HCT116 (cell line): ENCODE data around the gene SMIM36. TPM values are rescaled to one million over a fixed set of nuclear protein-coding genes. Genes with fewer than 3 reads are reported as not detected.

ENCODE experiments used
- ATAC-seq: fragments of 200-7000 bp; cut with Tn5 transposase; 2 replicates; pipeline ENCODE4 v1.9.1; 2020; ENCODE audit warnings: mild to moderate bottlenecking, moderate library complexity
- BruUV-seq: library from RNA; stranded (reverse); fragments of 400-500 nt; replicated peaks from 2 replicates; lab custom pipeline; 2021; lab: Mats Ljungman, UMichigan
- CTCF ChIA-PET: fragments of 300-600 bp; sonication (Branson Sonifier 250); formaldehyde crosslinking; loops from one replicate; lab custom pipeline; 2021; ENCODE audit warnings: antibody characterized with exemption; lab: Charles Lee
- POLR2A ChIA-PET: fragments of 300-600, 350-600 bp; sonication (Branson Sonifier 250); formaldehyde crosslinking; loops from one replicate; lab custom pipeline; 2021; ENCODE audit warnings: antibody characterized with exemption; lab: Charles Lee
- RAD21 ChIA-PET, 2 experiments: fragments of 300-600 bp; sonication (Branson Sonifier 250); formaldehyde crosslinking; loops; one replicate each; lab custom pipeline; 2023; ENCODE audit warnings: low total read pairs in 2 of 2; ENCODE audit not compliant: uncharacterized antibody in 2 of 2, unreplicated experiment in 2 of 2, low non-redundant PET in 1 of 2; lab: Charles Lee
- DNase-seq: peaks from one replicate; pipeline ENCODE4 v3.0.0-alpha.2; 2010; ENCODE audit warnings: low read depth, low spot score
- H2AFZ ChIP-seq: fragments of 200-600 bp; shearing (Covaris generic), sonication (generic); 2 replicates; pipeline ENCODE4 v1.6.1; 2017; ENCODE audit warnings: low read depth, mixed run types, mixed read lengths, antibody characterized with exemption, low read length; ENCODE audit not compliant: poor library complexity, severe bottlenecking
- H3K27ac ChIP-seq: 2 replicates; pipeline ENCODE4 v1.5.1; 2012; ENCODE audit warnings: low read depth, low read length
- H3K27me3 ChIP-seq: fragments of 200-600 bp; sonication (generic); 2 replicates; pipeline ENCODE4 v1.6.1; 2016; ENCODE audit warnings: mixed run types, low read length, mixed read lengths; ENCODE audit not compliant: insufficient read depth
- H3K36me3 ChIP-seq, 2 experiments: fragments of 200-500 bp in 1 of 2; fragments of 200-600 bp in 1 of 2; sonication (Bioruptor generic) in 1 of 2; sonication (generic) in 1 of 2; 2 replicates each; pipeline versions ENCODE4 v1.5.1 to v1.6.1; 2014 to 2016; ENCODE audit warnings: low read length in 2 of 2, inconsistent platforms in 1 of 2, mixed read lengths in 1 of 2, mixed run types in 1 of 2; ENCODE audit not compliant: insufficient read depth in 2 of 2, control insufficient read depth in 1 of 2
- H3K4me1 ChIP-seq, 2 experiments: fragments of 200-600 bp in 1 of 2; sonication (generic) in 1 of 2; 2 replicates each; pipeline versions ENCODE4 v1.5.1 to v1.6.1; 2012 to 2017; ENCODE audit warnings: low read length in 2 of 2, inconsistent platforms in 1 of 2, mild to moderate bottlenecking in 1 of 2, mixed read lengths in 1 of 2, mixed run types in 1 of 2, moderate library complexity in 1 of 2; ENCODE audit not compliant: insufficient read depth in 2 of 2, control insufficient read depth in 1 of 2
- H3K4me2 ChIP-seq: fragments of 200-600 bp; sonication (generic); 2 replicates; pipeline ENCODE4 v1.6.1; 2017; ENCODE audit warnings: mixed run types, low read length, mixed read lengths
- H3K4me3 ChIP-seq, 2 experiments: fragments of 200-600 bp in 1 of 2; sonication (generic) in 1 of 2; replicated peaks in 1 of 2; 2 replicates each; pipeline ENCODE4 v1.5.1; 2011 to 2016; ENCODE audit warnings: low read length in 2 of 2, control low read depth in 1 of 2, low read depth in 1 of 2, mild to moderate bottlenecking in 1 of 2, mixed read lengths in 1 of 2, mixed run types in 1 of 2
- H3K79me2 ChIP-seq: fragments of 200-600 bp; sonication (generic); 2 replicates; pipeline ENCODE4 v1.6.1; 2017; ENCODE audit warnings: mild to moderate bottlenecking, mixed run types, low read length, moderate library complexity, mixed read lengths; ENCODE audit not compliant: insufficient read depth
- H3K9ac ChIP-seq: fragments of 200-600 bp; sonication (generic); 2 replicates; pipeline ENCODE4 v1.6.1; 2016; ENCODE audit warnings: low read length, mixed read lengths
- H3K9me2 ChIP-seq: fragments of 200-600 bp; sonication (generic), shearing (Covaris generic); 2 replicates; pipeline ENCODE4 v1.6.1; 2017; ENCODE audit warnings: mixed run types, mild to moderate bottlenecking, moderate library complexity; ENCODE audit not compliant: insufficient read depth
- H3K9me3 ChIP-seq, 2 experiments: fragments of 200-500 bp in 1 of 2; fragments of 200-600 bp in 1 of 2; sonication (Bioruptor generic) in 1 of 2; sonication (generic) in 1 of 2; 2 replicates each; pipeline ENCODE4 v1.6.1; 2014 to 2017; ENCODE audit warnings: low read length in 2 of 2, mixed read lengths in 2 of 2, inconsistent platforms in 1 of 2, low read depth in 1 of 2, mild to moderate bottlenecking in 1 of 2, mixed run types in 1 of 2, moderate library complexity in 1 of 2; ENCODE audit not compliant: control insufficient read depth in 1 of 2, insufficient read depth in 1 of 2
- H4K20me1 ChIP-seq: fragments of 200-600 bp; sonication (generic), shearing (Covaris generic); 2 replicates; pipeline ENCODE4 v1.6.1; 2017; ENCODE audit warnings: mixed run types, mild to moderate bottlenecking, moderate library complexity; ENCODE audit not compliant: insufficient read depth
- EGR1 ChIP-seq: IDR thresholded peaks from 2 replicates; pipeline ENCODE4 v1.6.1; 2012; ENCODE audit warnings: low read depth
- FOSL1 ChIP-seq: IDR thresholded peaks from 2 replicates; pipeline ENCODE4 v1.6.1; 2012; ENCODE audit warnings: low read depth
- intact Hi-C: fragments of 100-400 bp; cut with micrococcal nuclease; formaldehyde crosslinking; loops from 2 replicates; pipeline ENCODE4 v1.10.0; 2022
- total RNA-seq: library from RNA; stranded (reverse); gene quantifications from one replicate; pipeline ENCODE4 v1.2.1, GENCODE V29; 2021; ENCODE audit not compliant: unreplicated experiment

SMIM36 gene
- total RNA-seq, 1 experiment from 2014 or later: 0.37 TPM

DNA sequence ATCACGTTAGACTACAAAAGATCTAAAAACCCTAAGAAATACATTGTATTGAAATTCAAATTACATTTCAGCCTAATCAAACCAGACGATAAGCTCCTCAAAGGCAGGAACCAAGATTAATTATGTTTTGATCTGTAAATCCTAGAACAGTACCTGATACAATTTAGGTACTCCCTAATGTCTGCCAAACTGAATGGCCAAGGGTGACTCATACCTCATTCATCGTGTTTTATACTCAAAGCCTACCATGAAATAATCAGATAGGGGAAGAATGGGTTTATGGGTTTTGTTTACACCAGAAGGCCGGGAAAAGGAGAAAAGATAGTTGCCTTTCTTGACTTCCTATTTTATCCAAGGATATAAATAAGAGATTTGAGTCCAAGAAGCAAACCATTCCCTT is 108.9 kb downstream of the SMIM36 start:
- CTCF ChIA-PET: no interaction called here
- TF ChIP-seq EGR1 (no peak), FOSL1 (peak; percentile 19; the same call in 1 of the 2 replicates)
- Histone ChIP-seq H3K79me2 (no peaks in the 10 kb centered on the region), H3K9ac (no peak overlapping the region), H3K9me3 (no peaks in the 10 kb centered on the region), H3K4me3 (no peak overlapping the region), H3K36me3 (peaks cover 0 to 4% of the 10 kb centered on the region in 2 experiments; a peak in 2 of 4 replicates), H4K20me1 (no peaks in the 10 kb centered on the region), H3K27me3 (no peaks in the 10 kb centered on the region), H3K27ac (no peak overlapping the region), H3K4me2 (no peak overlapping the region), H3K4me1 (0 out of 4 replicates have a peak, but pooled peaks cover 0 to 3% of the 10 kb centered on the region in 2 experiments), H2AFZ (no peak overlapping the region), H3K9me2 (no peaks in the 10 kb centered on the region)
- BruUV-seq: no TSS peak
- peak; percentile 6 for DNase-seq
- intact Hi-C loops: no loop called here
- RAD21 ChIA-PET: no interaction called here
- POLR2A ChIA-PET: no interaction called here
- no peak for ATAC-seq

Other genes with a start within 250 kb of the SMIM36 start
- gene HLF, start 246.5 kb downstream of the SMIM36 start, total RNA-seq: 1.5 TPM
- 21.3 TPM for gene MMD, start 89.6 kb downstream of the SMIM36 start, total RNA-seq
- not detected for gene TMEM100, start 211.4 kb upstream of the SMIM36 start, total RNA-seq
- 16.3 TPM for gene PCTP, start 239.6 kb upstream of the SMIM36 start, total RNA-seq